ENCODE data around the gene SGK1. TPM values are rescaled to one million over a fixed set of nuclear protein-coding genes. Genes with fewer than 3 reads are reported as not detected.

SGK1 gene
- total RNA-seq, 1 experiment from 2014 or later: 7.8 TPM

DNA sequence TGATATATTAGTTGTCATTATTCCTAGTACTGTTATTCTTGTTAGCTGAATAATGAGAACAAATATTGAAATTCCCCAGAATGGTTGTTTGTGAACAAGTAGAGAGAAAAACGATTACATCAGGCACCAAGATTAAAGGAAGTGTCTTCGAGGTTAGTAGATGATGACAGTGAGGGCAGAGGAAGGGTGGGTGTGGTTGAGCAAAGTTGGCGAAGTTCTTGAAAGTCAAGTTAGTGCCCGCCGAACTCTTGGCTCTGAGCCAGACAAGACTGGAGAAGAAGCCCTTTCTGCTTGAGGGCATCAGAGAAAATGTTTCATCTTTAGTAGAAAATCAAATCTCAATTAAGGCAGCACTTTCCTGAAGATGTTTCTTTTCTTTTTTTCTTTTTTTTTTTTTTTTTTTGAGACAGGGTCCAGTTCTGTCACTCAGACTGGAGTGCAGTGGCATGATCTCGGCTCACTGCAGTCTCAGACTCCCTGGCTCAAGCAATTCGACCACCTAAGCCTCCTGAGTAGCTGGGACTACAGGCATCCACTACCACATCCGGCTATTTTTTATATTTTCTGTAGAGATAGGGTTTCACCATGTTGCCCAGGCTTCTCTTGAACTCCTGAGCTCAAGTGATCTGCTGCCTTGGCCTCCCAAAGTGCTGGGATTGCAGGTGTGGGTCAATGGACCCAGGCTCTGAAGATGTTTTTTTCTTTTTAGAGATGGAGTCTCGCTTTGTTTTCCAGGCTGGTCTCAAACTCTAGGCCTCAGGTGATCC lies 77.1 kb downstream of the SGK1 start:
- Histone ChIP-seq H2AK5ac (ENCODE audit: insufficient read length, low read length) (no peak overlapping the region), H2BK12ac (ENCODE audit: insufficient read length, low read depth, low read length) (no peak overlapping the region), H4K91ac (ENCODE audit: insufficient read length, low read depth, low read length) (no peak overlapping the region), H3K9me3 (ENCODE audit: control insufficient read depth, low read depth, low read length) (no peaks in the 10 kb centered on the region), H3K56ac (ENCODE audit: insufficient read length, low read depth, low read length) (no peak overlapping the region), H3K79me1 (ENCODE audit: insufficient read depth, low read depth, low read length, poor library complexity, severe bottlenecking) (no peaks in the 10 kb centered on the region), H2BK120ac (ENCODE audit: low read depth, low read length, poor library complexity, severe bottlenecking) (no peak overlapping the region), H3K18ac (ENCODE audit: insufficient read length, low read depth, low read length) (no peak overlapping the region), H2BK20ac (ENCODE audit: low read depth, low read length, poor library complexity, severe bottlenecking) (no peak overlapping the region), H3K9ac (ENCODE audit: extremely low read depth, insufficient read length, low read length) (no peak overlapping the region), H4K5ac (ENCODE audit: insufficient read length, low read depth, low read length) (no peak overlapping the region), H3K23ac (ENCODE audit: insufficient read length, low read depth, low read length) (no peak overlapping the region), H2BK5ac (ENCODE audit: insufficient read length, low read length) (no peak overlapping the region), H2AFZ (ENCODE audit: low read length) (no peak overlapping the region), H4K20me1 (ENCODE audit: control insufficient read depth, insufficient read depth, insufficient read length) (peaks cover 2% of the 10 kb centered on the region), H3K4me2 (ENCODE audit: insufficient read depth, insufficient read length, low read length) (no peak overlapping the region), H3K79me2 (ENCODE audit: insufficient read depth, low read length) (no peaks in the 10 kb centered on the region), H3K27me3 (ENCODE audit: insufficient read depth, low read length) (no peaks in the 10 kb centered on the region), H3K4ac (ENCODE audit: low read depth, low read length) (no peak overlapping the region), H3K27ac (ENCODE audit: insufficient read length, low read depth, low read length) (no peak overlapping the region), H3K4me1 (ENCODE audit: insufficient read depth, low read length) (no peaks in the 10 kb centered on the region), H4K8ac (replicated peaks; ENCODE audit: insufficient read length, low read depth, low read length) (no peak overlapping the region), H3K14ac (ENCODE audit: insufficient read depth, low read length) (no peak overlapping the region), H2BK15ac (ENCODE audit: low read depth, low read length) (no peak overlapping the region), H3T11ph (ENCODE audit: low read length) (no peak overlapping the region), H3K23me2 (ENCODE audit: insufficient read length, low read depth, low read length, poor library complexity, severe bottlenecking) (no peaks in the 10 kb centered on the region)
- peaks cover 0 to 3% of the 10 kb centered on the region in 2 experiments; a peak in 3 of 5 replicates for H3K9me3 Mint-ChIP-seq
- H3K4me3 Mint-ChIP-seq: no peak overlapping the region
- no CpG with 5 or more reads among the region's 9 CpGs for WGBS (ENCODE audit: extremely low coverage, insufficient read length, low lambda C conversion rate)
- no peak for DNase-seq
- H3K27ac Mint-ChIP-seq: no peak overlapping the region; a peak in 1 of 7 replicates
- TF ChIP-seq, protein P1, sequence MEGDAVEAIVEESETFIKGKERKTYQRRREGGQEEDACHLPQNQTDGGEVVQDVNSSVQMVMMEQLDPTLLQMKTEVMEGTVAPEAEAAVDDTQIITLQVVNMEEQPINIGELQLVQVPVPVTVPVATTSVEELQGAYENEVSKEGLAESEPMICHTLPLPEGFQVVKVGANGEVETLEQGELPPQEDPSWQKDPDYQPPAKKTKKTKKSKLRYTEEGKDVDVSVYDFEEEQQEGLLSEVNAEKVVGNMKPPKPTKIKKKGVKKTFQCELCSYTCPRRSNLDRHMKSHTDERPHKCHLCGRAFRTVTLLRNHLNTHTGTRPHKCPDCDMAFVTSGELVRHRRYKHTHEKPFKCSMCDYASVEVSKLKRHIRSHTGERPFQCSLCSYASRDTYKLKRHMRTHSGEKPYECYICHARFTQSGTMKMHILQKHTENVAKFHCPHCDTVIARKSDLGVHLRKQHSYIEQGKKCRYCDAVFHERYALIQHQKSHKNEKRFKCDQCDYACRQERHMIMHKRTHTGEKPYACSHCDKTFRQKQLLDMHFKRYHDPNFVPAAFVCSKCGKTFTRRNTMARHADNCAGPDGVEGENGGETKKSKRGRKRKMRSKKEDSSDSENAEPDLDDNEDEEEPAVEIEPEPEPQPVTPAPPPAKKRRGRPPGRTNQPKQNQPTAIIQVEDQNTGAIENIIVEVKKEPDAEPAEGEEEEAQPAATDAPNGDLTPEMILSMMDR (conservative IDR thresholded peaks at IDR 0.05): no peak
- H3K36me3 Mint-ChIP-seq (ENCODE audit: insufficient read depth in 1 of 3, low read depth in 3 of 3): peaks cover 0 to 5% (median 2%) of the 10 kb centered on the region in 3 experiments; a peak in 4 of 7 replicates
- H3K27me3 Mint-ChIP-seq (ENCODE audit: low read depth): no peaks in the 10 kb centered on the region
- H3K4me1 Mint-ChIP-seq: peaks cover 0 to 4% of the 10 kb centered on the region in 2 experiments; a peak in 2 of 4 replicates
